H1 (cell line): Measurements from ENCODE around the gene VPS11. TPM values are rescaled to one million over a fixed set of nuclear protein-coding genes. Genes with fewer than 3 reads are reported as not detected.
A peak's percentile ranks its signal among the peaks of the same experiment; 100 is the strongest.

ENCODE experiments used
- CBX5 ChIP-seq: fragments of 300-800, 300-1000 bp; sonication (generic); IDR thresholded peaks from 2 replicates; pipeline ENCODE4 v1.7.1; 2016; ENCODE audit warnings: antibody characterized with exemption, low read length, low read depth
- JUN ChIP-seq: IDR thresholded peaks from 2 replicates; pipeline ENCODE4 v1.6.1; 2011; ENCODE audit warnings: low read depth, mild to moderate bottlenecking, improper control_type of control experiment, low read length
- KDM4A ChIP-seq: IDR thresholded peaks from one replicate; pipeline ENCODE4 v1.7.1; 2012; ENCODE audit warnings: low read depth, mild to moderate bottlenecking, moderate library complexity, low read length, inconsistent platforms; ENCODE audit not compliant: severe bottlenecking
- POLR2A ChIP-seq, 2 experiments: IDR thresholded peaks; 1 replicate in 1 of 2; 2 replicates in 1 of 2; pipeline ENCODE4 v1.6.1; 2011; ENCODE audit warnings: low read depth in 2 of 2, low read length in 2 of 2, mild to moderate bottlenecking in 2 of 2; ENCODE audit errors: control extremely low read depth in 1 of 2
- POLR2AphosphoS5 ChIP-seq: IDR thresholded peaks from 2 replicates; pipeline ENCODE4 v1.6.1; 2011; ENCODE audit warnings: low read depth, low read length
- RAD21 ChIP-seq, 2 experiments: IDR thresholded peaks in 1 of 2; conservative IDR thresholded peaks in 1 of 2; 2 replicates each; pipeline ENCODE4 v1.6.1; 2011; ENCODE audit warnings: low read depth in 2 of 2, low read length in 2 of 2, improper control_type of control experiment in 1 of 2, inconsistent platforms in 1 of 2, mild to moderate bottlenecking in 1 of 2, moderate library complexity in 1 of 2
- SAP30 ChIP-seq: fragments of 300-600 bp; sonication (generic); IDR thresholded peaks from 2 replicates; pipeline ENCODE4 v1.7.1; 2012; ENCODE audit warnings: low read length, moderate library complexity, mild to moderate bottlenecking, inconsistent platforms; ENCODE audit not compliant: insufficient read depth, insufficient replicate concordance
- SP4 ChIP-seq: IDR thresholded peaks from 2 replicates; pipeline ENCODE4 v1.6.1; 2012; ENCODE audit warnings: low read length, inconsistent platforms
- polyA plus RNA-seq, 7 experiments: library from polyadenylated mRNA; depleted of rRNA in 3 of 7; stranded (reverse) in 5 of 7; unstranded in 2 of 7; fragments of >200 nt in 5 of 7; fragments of 200-250 nt in 2 of 7; gene quantifications; 1 replicate in 5 of 7; 2 replicates in 1 of 7; 4 replicates in 1 of 7; pipeline versions ENCODE4 v1.2.1 to v1.2.3, GENCODE V29; 2011 to 2013; ENCODE audit warnings: missing spikeins in 2 of 7, mixed read lengths in 2 of 7
- total RNA-seq: library from RNA; stranded (reverse); fragmentation: NEBNext Ultra II Directional; extraction: Animal tissue kit (Norgen Biotek cat#: 25700); gene quantifications from 2 replicates; pipeline ENCODE4 v1.2.1, GENCODE V29; 2021

VPS11 gene
- total and polyA plus RNA-seq, 2 of the 8 experiments (the other 6 are each of a cell fraction or from before 2014, with no cell fraction given), result 13.1 to 15.5 TPM

GRCh38 chr11:119092880-119093842 lies 25.5 kb downstream of the VPS11 start (continued):
- no peak for TF ChIP-seq RAD21 (IDR thresholded peaks at IDR 0.05 in 1 of 2, conservative IDR thresholded peaks at IDR 0.05 in 1 of 2; ENCODE audit: low read depth in 2 of 2, low read length in 2 of 2)
- peak; percentile 48; the same call in 1 of the 2 replicates for TF ChIP-seq SP4
- no peak for TF ChIP-seq POLR2AphosphoS5
- no peak for TF ChIP-seq CBX5
- TF ChIP-seq POLR2A (IDR thresholded peaks at IDR 0.05; ENCODE audit: control extremely low read depth in 1 of 2, low read depth in 2 of 2, low read length in 2 of 2), result peak in 1 of 2 experiments; percentile 71; a peak in 2 of 3 replicates
- no peak for TF ChIP-seq KDM4A
- no peak for TF ChIP-seq SAP30
- no peak for TF ChIP-seq JUN
